HepG2 (cell line): ENCODE results near the gene TKTL1. TPM values are rescaled to one million over a fixed set of nuclear protein-coding genes. Genes with fewer than 3 reads are reported as not detected.

Experiments
- ATAC-seq: fragments of 200-7000 bp; cut with Tn5 transposase; 3 replicates; pipeline ENCODE4 v1.9.1; 2020; ENCODE audit warnings: mild to moderate bottlenecking, moderate library complexity
- BruUV-seq: library from RNA; stranded (reverse); fragments of 400-500 nt; replicated peaks from 2 replicates; lab custom pipeline; 2021; lab: Mats Ljungman, UMichigan
- CTCF ChIA-PET: fragments of 300-600 bp; formaldehyde crosslinking; extraction: SDS; loops from one replicate; lab custom pipeline; 2021; ENCODE audit warnings: low total read pairs, inconsistent platforms, low intra/inter-chr PET ratio; lab: Yijun Ruan, JAX
- POLR2A ChIA-PET: fragments of 350-600 bp; sonication (Branson Sonifier 250); formaldehyde crosslinking; loops from one replicate; lab custom pipeline; 2020; ENCODE audit warnings: antibody characterized with exemption, inconsistent platforms; lab: Yijun Ruan, JAX
- DNase-seq: peaks from one replicate; pipeline ENCODE4 v3.0.0-alpha.2; 2015; ENCODE audit warnings: low spot score
- FAIRE-seq: peaks from 3 replicates; lab custom pipeline; 2011; peaks lifted over from hg19 to GRCh38; lab: Jason Lieb, UNC
- H2AFZ ChIP-seq: one replicate; pipeline ENCODE4 v1.6.1; 2011; ENCODE audit warnings: low read length, inconsistent platforms
- H3K27ac ChIP-seq: fragments of 300-600 bp; 3 replicates; pipeline ENCODE4 v1.8.0; 2011; ENCODE audit warnings: mixed run types, mild to moderate bottlenecking, mixed read lengths, low read length, inconsistent platforms; ENCODE audit not compliant: insufficient read depth; ENCODE audit errors: extremely low read length
- H3K27me3 ChIP-seq, 2 experiments: fragments of 200-600 bp in 1 of 2; 2 replicates in 1 of 2; 3 replicates in 1 of 2; pipeline versions ENCODE4 v1.6.0 to v1.8.0; 2011; ENCODE audit warnings: low read length in 2 of 2, mild to moderate bottlenecking in 2 of 2, moderate library complexity in 2 of 2, inconsistent platforms in 1 of 2; ENCODE audit not compliant: insufficient read depth in 2 of 2, control insufficient read depth in 1 of 2
- H3K36me3 ChIP-seq, 2 experiments: fragments of 200-600 bp in 1 of 2; replicated peaks in 1 of 2; 2 replicates in 1 of 2; 3 replicates in 1 of 2; pipeline versions ENCODE4 v1.5.1 to v1.8.0; 2011; ENCODE audit warnings: low read length in 2 of 2, inconsistent platforms in 1 of 2; ENCODE audit not compliant: insufficient read depth in 2 of 2, control insufficient read depth in 1 of 2
- H3K4me1 ChIP-seq: 2 replicates; pipeline ENCODE4 v1.5.1; 2012; ENCODE audit warnings: low read length, inconsistent platforms; ENCODE audit not compliant: insufficient read depth
- H3K4me2 ChIP-seq: 2 replicates; pipeline ENCODE4 v1.6.0; 2011; ENCODE audit warnings: low read depth, low read length, inconsistent platforms
- H3K4me3 ChIP-seq, 3 experiments: fragments of 200-600 bp in 1 of 3; sonication (generic), shearing (Covaris generic) in 1 of 3; replicated peaks in 1 of 3; 2 replicates each; pipeline ENCODE4 v1.5.1; 2011 to 2016; ENCODE audit warnings: low read length in 3 of 3, inconsistent platforms in 2 of 3, low read depth in 2 of 3, mild to moderate bottlenecking in 2 of 3, control low read depth in 1 of 3, mixed read lengths in 1 of 3; ENCODE audit not compliant: insufficient read depth in 1 of 3
- H3K79me2 ChIP-seq: one replicate; pipeline ENCODE4 v1.6.1; 2011; ENCODE audit warnings: low read length, inconsistent platforms; ENCODE audit not compliant: insufficient read depth
- H3K9ac ChIP-seq: 2 replicates; pipeline ENCODE4 v1.6.0; 2011; ENCODE audit warnings: mild to moderate bottlenecking, low read depth, low read length, inconsistent platforms; ENCODE audit not compliant: insufficient read depth
- H3K9me3 ChIP-seq: 2 replicates; pipeline ENCODE4 v1.5.1; 2012; ENCODE audit warnings: mild to moderate bottlenecking, low read length
- H4K20me1 ChIP-seq: 2 replicates; pipeline ENCODE4 v1.6.0; 2011; ENCODE audit warnings: inconsistent platforms, mild to moderate bottlenecking, low read length, moderate library complexity; ENCODE audit not compliant: insufficient read depth
- BRD4 ChIP-seq: sonication (generic); formaldehyde crosslinking; IDR thresholded peaks from 2 replicates; pipeline ENCODE4 v1.4.0; 2020; ENCODE audit warnings: missing genetic modification reagents
- CEBPB ChIP-seq: IDR thresholded peaks from 2 replicates; pipeline ENCODE4 v1.6.1; 2011; ENCODE audit warnings: low read depth, low read length, improper control_type of control experiment, borderline replicate concordance
- CENPX ChIP-seq: sonication (generic); formaldehyde crosslinking; IDR thresholded peaks from 2 replicates; pipeline ENCODE4 v1.9.0; 2021; ENCODE audit warnings: mild to moderate bottlenecking, missing genetic modification reagents, moderate library complexity
- JUN ChIP-seq: sonication (generic); formaldehyde crosslinking; IDR thresholded peaks from 2 replicates; pipeline ENCODE4 v1.4.0; 2020; ENCODE audit warnings: mild to moderate bottlenecking, missing genetic modification reagents
- LBX2 ChIP-seq: sonication (generic); formaldehyde crosslinking; IDR thresholded peaks from 2 replicates; pipeline ENCODE4 v1.5.0; 2020; ENCODE audit warnings: missing genetic modification reagents, mild to moderate bottlenecking, borderline replicate concordance
- PLRG1 ChIP-seq: fragments of 450-650 bp; conservative IDR thresholded peaks from 2 replicates; pipeline ENCODE4 v1.6.1; 2016
- POLR2AphosphoS5 ChIP-seq: IDR thresholded peaks from 2 replicates; pipeline ENCODE4 v1.6.1; 2012; ENCODE audit warnings: low read depth, low read length
- RBAK ChIP-seq: sonication (generic); formaldehyde crosslinking; IDR thresholded peaks from 2 replicates; pipeline ENCODE4 v1.5.1; 2020; ENCODE audit warnings: mild to moderate bottlenecking, missing genetic modification reagents
- RBM39 ChIP-seq: fragments of 200-400 bp; formaldehyde crosslinking; IDR thresholded peaks from one replicate; pipeline ENCODE4 v1.6.1; 2018; ENCODE audit warnings: antibody characterized with exemption, mild to moderate bottlenecking, low read depth, low read length; ENCODE audit not compliant: poor library complexity, severe bottlenecking
- RELA ChIP-seq: sonication (generic); formaldehyde crosslinking; IDR thresholded peaks from 2 replicates; pipeline ENCODE4 v1.4.0; 2020; ENCODE audit warnings: missing genetic modification reagents
- RORA ChIP-seq: sonication (generic); formaldehyde crosslinking; IDR thresholded peaks from 2 replicates; pipeline ENCODE4 v1.5.0; 2020; ENCODE audit warnings: mild to moderate bottlenecking, missing genetic modification reagents, moderate library complexity
- SMARCE1 ChIP-seq: fragments of 450-650 bp; IDR thresholded peaks from 2 replicates; pipeline ENCODE4 v1.6.1; 2017; ENCODE audit warnings: borderline replicate concordance
- ZHX2 ChIP-seq, 2 experiments: sonication (generic) in 1 of 2; formaldehyde crosslinking in 1 of 2; IDR thresholded peaks; 2 replicates each; pipeline versions ENCODE4 v1.6.1 to v1.9.0; 2014 to 2022; ENCODE audit warnings: antibody characterized with exemption in 1 of 2, borderline replicate concordance in 1 of 2, inconsistent platforms in 1 of 2, low read depth in 1 of 2, missing genetic modification reagents in 1 of 2
- ZNF337 ChIP-seq: sonication (generic); formaldehyde crosslinking; IDR thresholded peaks from 2 replicates; pipeline ENCODE4 v1.5.1; 2020; ENCODE audit warnings: missing genetic modification reagents, low read depth, mild to moderate bottlenecking, borderline replicate concordance
- ZNF792 ChIP-seq: IDR thresholded peaks from 2 replicates; pipeline ENCODE4 v1.6.1; 2016
- ZSCAN29 ChIP-seq: sonication (generic); formaldehyde crosslinking; conservative IDR thresholded peaks from 2 replicates; pipeline ENCODE4 v1.4.0; 2020; ENCODE audit warnings: mild to moderate bottlenecking, missing genetic modification reagents
- WGBS: methylation state at CpG from one replicate; pipeline ENCODE4 v1.1.6; 2017; ENCODE audit warnings: low lambda C conversion rate; 5-methylcytosine and 5-hydroxymethylcytosine counted together
- in situ Hi-C: cut with HindIII; loops from 2 replicates; pipeline ENCODE4 v1.10.0; 2017; ENCODE audit warnings: low pct_unique_long_range_greater_than_20kb; ENCODE audit not compliant: extremely low pct_ligation_motif_present
- intact Hi-C: fragments of 100-400 bp; cut with micrococcal nuclease; formaldehyde crosslinking; loops from one replicate; pipeline ENCODE4 v1.10.0; 2022; ENCODE audit not compliant: unreplicated experiment
- polyA plus RNA-seq, 8 experiments: library from polyadenylated mRNA; depleted of rRNA in 3 of 8; stranded (reverse) in 7 of 8; unstranded in 1 of 8; fragments of >200 nt; fragmentation: Illumina TruSeq in 4 of 8; extraction: Trizol in 4 of 8; gene quantifications; 2 replicates each; pipeline versions ENCODE4 v1.2.1 to v1.2.3, GENCODE V29; 2011 to 2016; ENCODE audit warnings: low read depth in 4 of 8, missing spikeins in 1 of 8, mixed read lengths in 1 of 8; ENCODE audit not compliant: insufficient read depth in 1 of 8
- total RNA-seq, 5 experiments: library from RNA; depleted of rRNA; stranded (reverse); fragments of >200 nt; fragmentation: Illumina TruSeq; extraction: Trizol; gene quantifications; 2 replicates each; pipeline ENCODE4 v1.2.3, GENCODE V29; 2016; ENCODE audit warnings: low read depth in 1 of 5

Gene TKTL1
- total and polyA plus RNA-seq, 2 of the 13 experiments (the other 11 are each of a cell fraction or from before 2014, with no cell fraction given), result not detected

GRCh38 chrX:154348646-154349358, 53.2 kb downstream of the TKTL1 start:
- no peak for ATAC-seq
- POLR2A ChIA-PET, result interaction anchor here (1.9 kb wide), 2 partner anchors 17 to 49 kb away, joined by 5 read pairs; partner anchors contain the start of gene RPL10
- Histone ChIP-seq H3K9me3 (no peaks in the 10 kb centered on the region), H4K20me1 (no peaks in the 10 kb centered on the region), H3K4me1 (peaks cover 5% of the 10 kb centered on the region; the same call in 1 of the 2 replicates), H3K9ac (no peak overlapping the region), H2AFZ (no peak overlapping the region), H3K27me3 (no peaks in the 10 kb centered on the region), H3K27ac (no peak overlapping the region), H3K4me3 (no peak overlapping the region), H3K4me2 (no peak overlapping the region), H3K36me3 (peaks cover 6 to 28% of the 10 kb centered on the region in 2 experiments; a peak in 3 of 5 replicates), H3K79me2 (no peaks in the 10 kb centered on the region)
- no peak for DNase-seq
- no peak for FAIRE-seq
- WGBS, result 100% methylated on average over 1 of the region's 24 CpGs
- in situ Hi-C loops (no loop called here), intact Hi-C loops (no loop called here)
- CTCF ChIA-PET, result no interaction called here
- BruUV-seq, result TSS peak; percentile 65
- TF ChIP-seq ZNF792 (CRISPR knock-in tag) (no peak), RBM39 (no peak), ZHX2 (IDR thresholded peaks at IDR 0.05; ENCODE audit: low read depth) (no peak), ZHX2 (CRISPR knock-in tag; IDR thresholded peaks at IDR 0.05; ENCODE audit: borderline replicate concordance) (no peak), CENPX (CRISPR knock-in tag) (no peak), LBX2 (CRISPR knock-in tag) (no peak), CEBPB (no peak), POLR2AphosphoS5 (no peak), PLRG1 (no peak), RELA (CRISPR knock-in tag) (no peak), SMARCE1 (no peak), BRD4 (no peak), ZNF337 (CRISPR knock-in tag) (no peak), RBAK (CRISPR knock-in tag) (no peak), RORA (CRISPR knock-in tag) (no peak), JUN (no peak), ZSCAN29 (no peak)
